Breast epithelium (tissue), 4 donors: ENCODE results near the gene MMAB. TPM values are rescaled to one million over a fixed set of nuclear protein-coding genes. Genes with fewer than 3 reads are reported as not detected.
A peak's percentile ranks its signal among the peaks of the same experiment; 100 is the strongest.

Experiments used
- DNase-seq, 2 donors: peaks; one replicate each; pipeline ENCODE4 v3.0.0-alpha.2; 2019; ENCODE audit warnings: low spot score in 2 of 2
- H3K27ac ChIP-seq, 2 donors: fragments of 200-600 bp; sonication (generic) in 1 of 2; one replicate each; pipeline ENCODE4 v1.5.1; 2016 to 2019; ENCODE audit warnings: mild to moderate bottlenecking in 1 of 2
- H3K27me3 ChIP-seq, 2 donors: fragments of 200-600 bp; sonication (generic) in 1 of 2; one replicate each; pipeline versions ENCODE4 v1.5.1 to v1.6.0; 2017 to 2019; ENCODE audit warnings: control low read depth in 1 of 2, mild to moderate bottlenecking in 1 of 2
- H3K36me3 ChIP-seq: fragments of 200-600 bp; one replicate; pipeline ENCODE4 v1.5.1; 2019
- H3K4me1 ChIP-seq, 2 donors: fragments of 200-600 bp; sonication (generic); one replicate each; pipeline ENCODE4 v1.5.1; 2016 to 2019; ENCODE audit warnings: control low read depth in 1 of 2
- H3K4me3 ChIP-seq, 3 donors: fragments of 200-600 bp; sonication (generic); 1 replicate in 2 of 3; 2 replicates in 1 of 3; pipeline ENCODE4 v1.5.1; 2016 to 2019; ENCODE audit warnings: mild to moderate bottlenecking in 3 of 3, moderate library complexity in 2 of 3
- H3K9me3 ChIP-seq, 2 donors: fragments of 200-600 bp; sonication (generic) in 1 of 2; one replicate each; pipeline ENCODE4 v1.5.1; 2016 to 2019; ENCODE audit warnings: control low read depth in 1 of 2
- POLR2A ChIP-seq: fragments of 450-650 bp; IDR thresholded peaks from one replicate; pipeline ENCODE4 v1.6.1; 2016; ENCODE audit warnings: antibody characterized with exemption, mild to moderate bottlenecking, moderate library complexity
- POLR2AphosphoS5 ChIP-seq, 3 donors: sonication (generic); formaldehyde crosslinking; IDR thresholded peaks; one replicate each; pipeline ENCODE4 v1.6.1; 2017; ENCODE audit warnings: antibody characterized with exemption in 3 of 3
- intact Hi-C: fragments of 100-400 bp; cut with DNase I; formaldehyde crosslinking; loops from one replicate; pipeline ENCODE4 v1.15.1; 2023; ENCODE audit warnings: low total_unique reads
- total RNA-seq, 3 donors: library from RNA; depleted of rRNA; stranded (reverse); fragments of >200 nt; gene quantifications; one replicate each; pipeline ENCODE4 v1.1.0, GENCODE V29; 2016
- TF ChIP-seq, protein P1 (sequence below), 3 donors: fragments of 450-650 bp; IDR thresholded peaks; one replicate each; pipeline ENCODE4 v1.5.1; 2016 to 2017; ENCODE audit warnings: antibody characterized with exemption in 3 of 3, mild to moderate bottlenecking in 3 of 3, moderate library complexity in 3 of 3

Gene MMAB
- 10 to 100 TPM; 23.9 to 29.1 (median 28.6) TPM for total RNA-seq

DNA sequence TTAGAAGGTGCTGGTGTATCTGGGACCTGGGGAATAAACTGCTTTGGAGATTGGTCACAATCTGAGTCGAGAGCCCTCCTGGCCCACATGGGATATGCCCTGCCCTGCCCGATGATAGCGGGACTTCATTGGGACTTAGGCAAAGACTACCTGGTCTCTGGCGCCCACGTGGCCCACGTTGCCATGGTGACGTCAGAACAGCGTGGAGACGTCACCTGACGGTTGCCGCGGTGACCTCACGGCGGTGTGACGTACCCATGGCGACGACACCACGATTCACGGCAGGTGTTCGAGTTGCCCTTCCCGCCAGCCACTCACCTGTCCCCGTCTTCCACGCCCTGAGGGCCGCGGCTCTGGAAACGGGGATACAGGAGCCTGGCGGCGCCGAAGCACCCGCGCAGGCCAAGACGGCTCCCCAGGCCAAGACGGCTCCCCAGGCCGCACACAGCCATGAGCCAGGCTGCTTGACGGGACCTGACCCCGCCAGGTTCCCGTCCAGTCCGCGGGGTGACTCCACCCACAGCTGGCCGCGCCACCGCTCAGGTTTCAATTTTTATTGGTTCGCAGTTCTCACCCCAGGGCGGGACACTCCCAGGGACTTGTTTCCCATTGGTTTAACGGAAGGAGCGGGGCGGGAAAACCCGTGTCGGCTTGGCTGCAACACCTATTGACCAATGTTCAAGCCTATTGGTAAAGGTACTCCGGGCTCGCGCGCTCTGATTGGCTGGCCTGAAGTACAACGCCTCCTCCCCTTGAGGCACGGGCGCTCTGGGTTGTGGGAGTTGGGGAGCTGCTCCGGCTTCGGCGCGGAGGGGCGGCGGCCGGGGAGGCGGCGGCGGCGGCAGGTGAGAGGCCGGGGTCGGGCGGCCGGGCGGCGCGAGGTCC, at the start of gene MMAB, which contains the start of gene MVK:
TSS of gene MMAB (minus strand) at position 476 of the 885 bp plus-strand sequence. CDS start at position 452, 24 bp downstream.
TSS of gene MVK (plus strand) at position 766 of the 885 bp plus-strand sequence. CDS start 1,029 bp downstream, outside the sequence.
- peak; percentile 100 for DNase-seq
- Histone ChIP-seq H3K36me3 (no peaks in the 10 kb centered on the region), H3K4me3 (peak within 1 kb of the TSS; percentile 59 to 76 (median 73)), H3K9me3 (no peaks in the 10 kb centered on the region), H3K27me3 (no peaks in the 10 kb centered on the region), H3K4me1 (peaks cover 0 to 16% of the 10 kb centered on the region in 2 donors), H3K27ac (peak within 1 kb of the TSS; percentile 93)
- intact Hi-C loops = no loop called here
- TF ChIP-seq, protein P1, sequence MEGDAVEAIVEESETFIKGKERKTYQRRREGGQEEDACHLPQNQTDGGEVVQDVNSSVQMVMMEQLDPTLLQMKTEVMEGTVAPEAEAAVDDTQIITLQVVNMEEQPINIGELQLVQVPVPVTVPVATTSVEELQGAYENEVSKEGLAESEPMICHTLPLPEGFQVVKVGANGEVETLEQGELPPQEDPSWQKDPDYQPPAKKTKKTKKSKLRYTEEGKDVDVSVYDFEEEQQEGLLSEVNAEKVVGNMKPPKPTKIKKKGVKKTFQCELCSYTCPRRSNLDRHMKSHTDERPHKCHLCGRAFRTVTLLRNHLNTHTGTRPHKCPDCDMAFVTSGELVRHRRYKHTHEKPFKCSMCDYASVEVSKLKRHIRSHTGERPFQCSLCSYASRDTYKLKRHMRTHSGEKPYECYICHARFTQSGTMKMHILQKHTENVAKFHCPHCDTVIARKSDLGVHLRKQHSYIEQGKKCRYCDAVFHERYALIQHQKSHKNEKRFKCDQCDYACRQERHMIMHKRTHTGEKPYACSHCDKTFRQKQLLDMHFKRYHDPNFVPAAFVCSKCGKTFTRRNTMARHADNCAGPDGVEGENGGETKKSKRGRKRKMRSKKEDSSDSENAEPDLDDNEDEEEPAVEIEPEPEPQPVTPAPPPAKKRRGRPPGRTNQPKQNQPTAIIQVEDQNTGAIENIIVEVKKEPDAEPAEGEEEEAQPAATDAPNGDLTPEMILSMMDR (IDR thresholded peaks at IDR 0.05) = no peak
- TF ChIP-seq POLR2AphosphoS5 (IDR thresholded peaks at IDR 0.05) = peak; percentile 91 to 94 (median 92)

DNA sequence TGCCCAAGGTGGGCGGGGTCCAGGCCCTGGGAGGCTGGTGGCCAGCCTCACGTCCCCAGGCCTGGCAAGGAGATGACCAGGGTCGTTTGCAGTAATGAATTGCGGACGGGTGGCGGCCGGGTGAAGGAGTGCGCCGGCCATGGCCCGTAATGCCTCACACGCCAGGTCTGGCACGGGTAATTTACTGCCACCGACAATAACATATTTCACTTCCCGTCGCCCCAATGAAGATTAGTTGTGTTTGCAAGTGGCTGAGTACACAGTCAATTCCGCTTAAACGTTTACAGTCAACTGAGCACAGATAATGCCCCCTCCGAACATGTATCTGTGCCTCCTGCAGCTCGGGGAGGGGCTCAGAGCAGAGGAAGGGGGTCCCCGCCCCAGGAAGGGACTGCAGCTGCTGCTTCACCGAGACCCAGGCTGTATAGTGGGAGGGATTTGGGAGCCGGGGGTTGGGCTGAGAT, 48.6 kb upstream of the MMAB start:
- TF ChIP-seq, protein P1 (IDR thresholded peaks at IDR 0.05) = no peak
- no peak for TF ChIP-seq POLR2AphosphoS5 (IDR thresholded peaks at IDR 0.05)
- no peak for TF ChIP-seq POLR2A
- Histone ChIP-seq H3K27me3 (peaks cover 0 to 7% of the 10 kb centered on the region in 2 donors), H3K4me1 (peaks cover 5 to 7% of the 10 kb centered on the region in 2 donors), H3K9me3 (no peaks in the 10 kb centered on the region), H3K36me3 (no peaks in the 10 kb centered on the region), H3K4me3 (peak overlapping the region in 2 of 3 donors; percentile 8 to 42), H3K27ac (peak overlapping the region; percentile 46 to 81)
- intact Hi-C loops = no loop called here
- DNase-seq = no peak

DNA sequence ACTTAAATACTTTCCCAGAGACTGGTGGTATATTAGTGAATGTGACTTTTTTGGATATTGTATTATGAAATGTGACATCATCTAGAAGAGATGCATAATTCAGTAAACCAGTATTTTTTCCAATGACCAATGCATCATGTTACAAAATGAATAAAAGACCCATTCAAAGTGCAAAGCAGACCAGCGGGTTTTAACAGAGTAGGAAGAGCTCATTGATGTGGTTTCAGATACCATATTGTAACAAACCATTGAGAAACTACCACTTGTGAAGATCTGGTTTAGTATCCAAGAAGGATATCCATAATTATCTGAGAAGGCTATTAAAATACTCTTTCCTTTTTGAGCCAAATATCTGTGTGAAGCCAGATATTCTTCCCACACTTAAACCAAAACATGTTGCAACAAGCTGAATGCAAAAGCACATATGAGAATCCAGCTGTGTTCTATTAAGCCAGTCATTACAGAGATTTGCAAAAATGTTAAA, 47.9 kb upstream of the MMAB start:
- Histone ChIP-seq H3K4me1 (peaks cover 5 to 7% of the 10 kb centered on the region in 2 donors), H3K36me3 (no peaks in the 10 kb centered on the region), H3K4me3 (peak overlapping the region in 2 of 3 donors; percentile 8 to 42), H3K27ac (peak overlapping the region; percentile 46 to 81), H3K9me3 (no peaks in the 10 kb centered on the region), H3K27me3 (peaks cover 0 to 7% of the 10 kb centered on the region in 2 donors)
- no peak for DNase-seq
- intact Hi-C loops = no loop called here
- TF ChIP-seq, protein P1 (IDR thresholded peaks at IDR 0.05) = no peak
- TF ChIP-seq POLR2AphosphoS5 (IDR thresholded peaks at IDR 0.05) (no peak), POLR2A (no peak)

- no peak for DNase-seq
- Histone ChIP-seq H3K4me1 (peaks cover 5 to 7% of the 10 kb centered on the region in 2 donors), H3K9me3 (no peaks in the 10 kb centered on the region), H3K27ac (no peak overlapping the region), H3K27me3 (no peaks in the 10 kb centered on the region), H3K36me3 (no peaks in the 10 kb centered on the region), H3K4me3 (no peak overlapping the region)
- TF ChIP-seq POLR2AphosphoS5 (IDR thresholded peaks at IDR 0.05) = no peak
- TF ChIP-seq, protein P1 (IDR thresholded peaks at IDR 0.05) = no peak
- intact Hi-C loops = no loop called here
Observed at GRCh38 chr12:109619002-109619604, 45.8 kb upstream of the MMAB start.
